ENCODE data around the gene ACO2.
A peak's percentile ranks its signal among the peaks of the same experiment; 100 is the strongest.
"Not testable (repeated sequence)": the region's sequence is repeated elsewhere in the genome, so short reads cannot be mapped to it uniquely, and the experiment has no call there.

Gene ACO2

DNA sequence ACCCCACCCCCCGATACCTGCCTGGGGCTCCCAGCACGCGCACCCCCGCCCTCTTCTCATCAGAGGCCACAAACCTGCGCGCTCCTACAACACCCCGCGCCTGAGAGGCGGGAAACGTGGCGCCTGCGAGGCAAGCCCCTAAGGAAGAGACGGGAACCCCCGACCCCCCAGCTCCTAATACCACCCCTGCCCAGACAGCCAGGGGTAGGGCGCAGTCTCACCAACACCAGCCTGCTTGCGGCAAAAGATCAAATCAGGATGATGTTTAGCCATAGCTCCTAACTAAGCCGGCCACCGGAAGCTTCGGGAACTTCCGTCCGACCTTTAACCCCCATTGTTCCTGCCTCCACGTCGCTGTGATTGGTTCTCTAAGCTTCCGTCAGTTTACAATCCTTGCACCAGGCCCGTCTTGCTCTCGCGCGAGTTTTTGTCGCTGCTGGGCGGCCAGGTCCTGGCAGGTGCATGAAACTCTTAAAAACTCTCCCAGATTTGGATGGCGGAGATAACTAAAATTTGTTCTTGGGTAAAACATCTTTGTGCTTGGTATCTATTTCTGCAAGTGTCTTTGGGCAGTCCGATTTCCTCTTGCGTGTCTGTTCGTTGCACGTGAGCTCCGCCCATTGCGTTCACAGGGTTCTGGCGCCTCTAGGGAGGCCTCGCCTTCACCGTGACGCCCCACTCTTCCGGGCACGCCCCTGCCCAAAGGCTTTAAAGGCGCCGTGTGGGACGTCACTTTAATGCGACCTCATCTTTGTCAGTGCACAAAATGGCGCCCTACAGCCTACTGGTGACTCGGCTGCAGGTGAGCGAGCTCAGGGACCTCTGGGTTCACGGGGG lies at the start of gene ACO2, which contains the start of gene PHF5A:
ACO2 (plus strand) TSS at position 737 of the 837 bp plus-strand sequence; CDS start at position 767, 30 bp downstream.
PHF5A (minus strand) TSS at position 312 of the 837 bp plus-strand sequence; CDS start at position 273, 39 bp downstream.
- peak; percentile 96 for DNase-seq

DNA sequence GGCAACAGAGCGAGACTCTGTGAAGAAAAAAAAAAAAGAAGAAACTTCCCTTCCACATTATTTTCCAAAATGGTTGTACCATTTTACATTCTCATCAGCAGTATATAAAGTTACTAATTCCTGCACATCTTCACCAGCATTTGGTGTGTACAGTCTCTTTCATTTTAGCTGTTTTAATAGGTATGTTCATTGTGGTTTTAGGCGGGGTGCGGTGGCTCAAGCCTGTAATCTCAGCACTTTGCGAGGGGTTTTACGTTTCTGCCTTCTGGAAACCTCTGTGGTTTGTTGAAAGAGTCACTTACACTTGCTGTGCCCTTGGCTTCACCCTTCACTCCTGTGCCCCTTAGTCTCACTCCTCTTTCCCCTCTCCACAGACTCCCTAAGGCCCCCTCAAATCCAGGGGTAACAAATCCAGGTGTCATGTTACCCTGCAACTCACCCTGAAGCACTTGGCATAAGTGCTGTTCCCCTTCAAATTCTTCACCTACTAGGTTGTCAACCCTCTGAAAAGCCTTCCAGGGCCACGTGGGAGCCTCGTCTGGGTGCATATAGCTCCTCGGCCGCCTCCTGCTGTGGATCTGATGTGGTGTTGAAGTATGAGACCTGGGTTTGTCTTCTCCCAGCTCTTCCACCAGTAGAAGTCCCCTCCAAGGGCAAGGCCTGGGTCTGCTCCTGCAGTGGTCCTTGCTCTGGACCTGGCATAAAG lies 43.1 kb upstream of the ACO2 start:
- DNase-seq = no peak

DNA sequence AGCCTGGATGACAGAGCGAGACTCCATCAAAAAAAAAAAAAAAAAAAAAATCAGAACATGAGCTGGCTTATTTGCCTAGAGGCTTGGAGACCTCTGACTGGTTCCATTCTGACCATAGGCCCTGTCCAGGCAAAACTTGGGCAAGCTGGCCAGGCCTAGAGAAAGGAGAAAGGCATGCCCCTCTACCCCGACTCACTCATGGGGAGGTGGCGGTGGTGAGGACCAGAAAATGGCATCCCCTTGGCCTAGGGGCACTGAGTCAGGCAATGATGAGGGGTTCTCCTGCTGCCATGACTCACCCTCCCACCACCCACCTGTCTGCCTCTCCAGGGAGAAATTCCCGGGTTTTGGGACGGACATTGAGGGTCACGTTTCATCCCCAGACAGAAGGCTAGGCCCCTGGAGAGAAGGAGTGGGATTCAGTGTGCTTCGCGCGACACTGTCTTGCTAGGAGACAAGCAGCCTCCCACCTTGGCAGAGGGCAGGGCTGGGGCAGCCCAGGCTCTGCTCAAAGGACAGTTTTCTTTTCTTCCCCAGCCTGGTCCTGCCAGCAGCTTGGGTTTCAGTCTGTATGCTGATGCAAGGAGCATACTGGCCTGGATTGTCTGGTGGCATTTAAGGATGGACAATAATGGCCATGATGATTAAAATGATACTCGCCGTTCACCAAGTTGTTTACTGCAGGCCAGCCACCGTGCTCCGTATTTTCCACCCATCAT lies 39.5 kb upstream of the ACO2 start:
- DNase-seq = no peak

DNA sequence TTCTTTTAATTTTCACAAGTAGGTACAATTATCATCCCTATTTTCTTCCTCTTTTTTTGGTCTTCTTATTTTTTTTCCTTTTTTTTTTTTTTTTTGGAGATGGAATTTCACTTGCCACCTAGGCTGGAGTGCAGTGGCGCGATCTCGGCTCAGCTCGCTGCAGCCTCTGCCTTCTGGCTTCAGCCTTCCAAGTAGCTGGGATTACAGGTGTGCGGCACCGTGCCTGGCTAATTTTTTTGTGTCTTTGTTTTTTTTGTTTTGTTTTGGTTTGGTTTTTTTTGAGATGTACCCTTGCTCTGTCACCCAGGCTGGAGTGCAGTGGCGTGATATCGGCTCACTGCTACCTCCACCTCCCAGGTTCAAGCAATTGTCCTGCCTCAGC lies 39.0 kb upstream of the ACO2 start:
- DNase-seq = no peak

DNA sequence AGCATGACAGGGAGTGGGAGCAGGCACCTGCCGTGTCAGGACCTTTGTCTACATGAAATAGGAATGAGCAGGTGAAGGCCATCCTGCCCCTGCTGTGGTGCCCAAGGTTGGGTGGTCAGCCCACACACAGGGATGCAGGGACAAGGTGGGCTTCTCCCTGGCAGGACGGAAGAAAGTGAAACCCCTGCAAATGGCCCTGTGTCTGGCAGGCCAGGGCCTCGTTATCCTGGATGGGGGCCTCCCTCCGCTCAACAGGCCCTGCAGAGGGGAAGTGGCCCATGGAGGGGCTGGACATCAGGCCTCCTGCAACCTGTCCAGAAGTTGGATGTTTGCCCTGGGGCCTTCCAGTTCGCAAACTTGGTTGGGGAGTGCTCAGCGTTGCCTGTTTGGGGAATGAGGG lies 37.3 kb upstream of the ACO2 start:
- no peak for DNase-seq

DNA sequence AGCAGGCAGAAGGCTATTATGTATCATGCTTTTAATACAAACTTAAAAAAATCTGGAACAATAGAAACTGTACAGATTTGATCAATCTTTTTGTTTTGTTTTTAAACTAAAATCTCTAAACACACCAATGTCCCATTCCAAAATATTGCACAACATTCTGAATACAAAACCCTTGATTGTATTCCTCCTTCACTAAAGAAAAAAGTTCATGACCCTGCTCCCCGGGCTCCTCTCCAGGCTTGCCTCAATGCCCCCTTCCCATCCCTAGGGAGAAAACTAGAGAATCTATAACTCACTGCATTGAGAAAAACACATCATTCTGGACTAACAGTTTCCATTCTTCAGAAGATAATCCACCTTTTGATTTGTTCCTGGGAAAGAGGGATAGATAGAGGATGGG lies 35.4 kb upstream of the ACO2 start:
- DNase-seq = not testable (repeated sequence)

DNA sequence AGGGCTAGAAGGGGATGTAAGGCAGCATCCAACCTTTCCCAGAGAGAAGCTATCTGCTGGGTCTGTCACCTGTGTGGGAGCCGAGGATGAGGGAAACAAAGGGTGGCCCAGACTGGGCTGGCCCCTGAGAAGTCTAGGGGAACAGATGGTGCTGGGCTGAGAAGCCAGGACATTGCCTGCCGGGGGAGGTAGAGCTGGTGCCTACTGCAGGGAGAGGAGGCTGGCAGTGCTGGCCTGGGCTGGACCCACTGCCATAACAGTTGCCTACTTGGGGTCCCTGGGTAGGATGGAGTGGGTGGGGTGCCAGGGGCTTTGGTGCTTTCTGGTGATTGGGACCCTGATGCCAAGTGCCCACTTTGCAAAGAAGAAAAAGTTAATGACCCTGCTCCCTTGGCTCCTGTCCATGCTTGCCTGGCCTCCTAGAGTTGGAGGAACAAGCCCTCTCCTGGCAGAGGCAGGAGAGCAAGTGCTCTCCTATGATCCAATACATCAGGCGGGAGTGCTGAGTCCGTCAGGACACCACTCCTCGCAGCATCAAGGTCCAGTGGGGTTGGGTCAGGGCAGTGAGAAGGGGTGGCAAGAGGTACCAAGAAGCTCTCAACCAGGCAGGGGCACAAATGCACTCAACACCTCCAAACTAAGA lies 34.4 kb upstream of the ACO2 start:
- DNase-seq = not testable (repeated sequence)

DNA sequence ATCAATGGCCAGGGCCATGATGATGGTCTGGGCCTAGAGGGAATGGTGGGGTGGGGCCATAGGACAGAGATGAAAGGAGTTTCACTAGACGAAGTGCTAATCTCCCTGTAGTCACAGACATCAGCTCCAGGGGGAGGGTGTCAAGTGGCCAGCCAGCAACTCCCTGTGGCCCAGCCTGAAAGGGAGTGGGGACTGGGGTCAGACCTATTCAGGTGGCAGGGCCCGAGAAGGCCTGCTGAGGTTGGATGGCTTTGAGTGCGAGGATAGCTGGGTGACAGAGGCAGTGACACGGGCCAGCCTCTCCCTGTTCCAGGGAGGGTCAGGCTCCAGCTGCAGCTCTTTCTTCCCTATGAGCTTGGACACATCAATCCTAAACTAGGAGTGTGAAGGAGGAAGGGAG lies 33.4 kb upstream of the ACO2 start:
- DNase-seq = no peak

DNA sequence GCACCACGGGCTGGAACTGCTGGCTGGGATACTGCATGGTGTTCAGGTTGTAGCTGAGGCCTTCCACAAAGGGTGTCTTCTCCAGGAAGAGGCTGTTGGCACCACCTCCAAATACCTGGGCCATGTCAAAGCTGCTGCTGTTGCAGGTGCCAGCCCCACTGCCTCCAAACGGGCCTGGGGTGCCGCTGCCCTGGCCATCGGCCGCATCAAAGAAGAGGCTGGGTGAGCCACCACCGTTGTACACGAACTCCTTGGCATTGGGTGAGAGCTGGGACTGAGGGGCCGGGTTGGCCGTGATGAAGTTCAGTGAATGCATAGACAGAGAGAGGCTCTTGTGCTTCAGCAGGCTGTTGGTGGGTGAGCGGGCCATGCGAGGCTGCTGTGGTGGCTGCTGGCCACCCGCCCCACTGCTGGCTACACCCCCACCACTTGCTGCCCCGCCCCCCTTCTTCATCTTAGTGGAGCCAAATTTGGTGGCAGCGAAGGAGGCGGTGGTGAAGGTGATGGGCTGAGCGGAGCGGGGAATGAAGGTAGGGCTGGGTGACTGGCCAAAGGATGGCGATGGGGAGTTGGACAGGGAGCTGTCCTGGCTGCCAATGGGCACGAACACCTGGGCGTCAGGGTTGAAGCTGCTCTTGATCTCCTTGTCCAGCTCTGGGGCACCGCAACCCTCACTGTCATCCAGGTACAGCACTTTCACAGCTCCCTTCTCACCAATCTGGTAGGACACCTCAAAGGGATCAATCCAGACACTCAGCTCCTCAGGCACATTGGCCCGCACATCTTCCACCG lies 32.4 kb upstream of the ACO2 start:
- DNase-seq = no peak

DNA sequence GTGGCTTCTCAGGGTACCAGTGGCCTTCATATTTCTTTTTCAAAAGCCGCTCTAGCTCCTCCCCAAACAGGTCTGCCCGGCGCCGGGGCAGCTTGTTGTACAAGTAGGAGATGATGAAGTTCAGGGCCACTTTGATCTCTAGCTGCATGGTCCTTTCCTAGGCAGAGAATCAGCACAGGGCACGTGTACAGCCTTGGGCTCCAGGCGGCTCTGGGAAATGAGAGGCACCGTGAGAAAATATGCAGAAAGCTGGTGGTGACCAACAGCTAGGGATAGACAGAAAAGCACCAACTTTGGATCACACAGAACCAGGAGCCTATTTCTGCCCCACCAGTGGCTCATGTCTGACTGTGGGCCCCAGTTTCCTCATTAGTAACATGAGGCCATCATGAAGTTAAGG lies 31.7 kb upstream of the ACO2 start:
- no peak for DNase-seq

DNA sequence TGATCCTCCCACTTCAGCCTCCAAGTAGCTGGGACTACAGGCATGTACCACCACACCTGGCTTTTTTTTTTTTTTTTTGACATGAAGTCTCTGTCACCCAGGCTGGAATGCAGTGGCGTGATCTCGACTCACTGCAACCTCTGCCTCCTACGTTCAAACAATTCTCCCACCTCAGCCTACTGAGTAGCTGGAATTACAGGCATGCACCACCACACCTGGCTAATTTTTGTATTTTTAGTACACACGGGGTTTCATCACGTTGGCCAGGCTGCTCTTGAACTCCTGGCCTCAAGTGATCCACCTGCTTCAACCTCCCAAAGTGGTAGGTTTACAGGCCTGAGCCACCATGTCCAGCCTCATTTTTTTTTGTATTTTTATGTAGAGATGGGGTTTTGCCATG lies 28.4 kb upstream of the ACO2 start:
- DNase-seq = not testable (repeated sequence)

DNA sequence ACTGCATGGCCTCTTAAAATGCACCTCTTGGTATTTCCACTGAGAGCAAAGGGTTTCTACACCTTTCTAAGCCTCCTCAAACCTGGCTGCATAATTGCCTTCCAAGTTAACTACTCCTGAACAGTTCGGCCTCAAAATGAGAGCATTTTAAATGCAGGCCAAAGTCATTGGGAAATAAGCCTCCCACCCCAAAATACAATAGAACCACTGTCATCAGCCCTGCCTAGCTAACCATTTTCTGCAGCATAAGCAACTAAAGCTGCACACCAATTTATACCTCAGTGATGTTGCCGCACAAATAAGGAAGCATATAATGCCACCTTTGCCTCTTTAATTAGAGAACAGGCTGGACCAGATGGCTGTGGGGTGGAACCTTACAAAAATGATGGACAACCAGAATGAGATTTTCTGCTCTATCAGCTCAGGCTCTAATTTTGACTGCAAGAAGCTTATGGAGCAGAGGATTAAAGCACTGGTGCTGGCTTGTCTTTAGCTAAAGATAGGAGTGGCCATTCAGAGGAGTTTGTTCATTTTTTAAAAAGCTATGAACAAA lies 26.6 kb upstream of the ACO2 start:
- DNase-seq = no peak

DNA sequence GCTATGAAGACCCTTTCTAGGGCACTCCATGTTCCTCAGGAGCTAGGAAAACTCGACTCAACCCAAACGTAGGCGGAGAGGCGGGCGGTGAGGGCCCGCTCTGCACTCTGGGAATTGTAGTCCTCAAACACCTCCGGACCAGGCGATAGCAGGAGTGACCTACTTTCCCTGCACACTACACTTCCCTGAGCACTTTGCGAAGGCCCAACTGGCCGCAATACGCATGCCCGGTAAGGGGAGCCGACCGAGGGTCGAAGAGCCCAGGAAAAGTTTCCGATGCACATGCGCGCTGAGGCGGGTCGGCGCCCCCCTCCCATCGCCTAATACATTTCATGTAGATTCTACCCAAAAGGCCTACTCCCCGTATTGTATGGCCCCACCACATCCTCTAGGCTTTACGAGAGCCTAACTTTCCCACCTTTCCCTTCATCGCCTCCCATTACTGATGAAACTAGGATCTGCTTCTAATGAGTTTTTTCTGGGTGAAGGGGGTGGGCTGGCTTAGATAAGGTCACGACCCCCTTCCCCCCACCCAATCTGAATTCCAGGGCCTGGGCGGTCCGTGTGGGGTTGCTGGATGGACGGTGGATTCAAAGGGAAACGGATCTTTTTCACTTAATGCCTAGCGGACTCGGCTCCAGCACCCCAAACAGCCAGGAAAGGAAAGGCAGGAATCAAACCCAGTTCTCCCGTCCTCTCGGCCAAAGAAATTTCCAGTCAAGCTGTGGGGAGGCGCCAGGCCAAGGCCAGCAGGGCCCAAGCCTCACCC lies 24.4 kb upstream of the ACO2 start:
- DNase-seq = peak; percentile 96

DNA sequence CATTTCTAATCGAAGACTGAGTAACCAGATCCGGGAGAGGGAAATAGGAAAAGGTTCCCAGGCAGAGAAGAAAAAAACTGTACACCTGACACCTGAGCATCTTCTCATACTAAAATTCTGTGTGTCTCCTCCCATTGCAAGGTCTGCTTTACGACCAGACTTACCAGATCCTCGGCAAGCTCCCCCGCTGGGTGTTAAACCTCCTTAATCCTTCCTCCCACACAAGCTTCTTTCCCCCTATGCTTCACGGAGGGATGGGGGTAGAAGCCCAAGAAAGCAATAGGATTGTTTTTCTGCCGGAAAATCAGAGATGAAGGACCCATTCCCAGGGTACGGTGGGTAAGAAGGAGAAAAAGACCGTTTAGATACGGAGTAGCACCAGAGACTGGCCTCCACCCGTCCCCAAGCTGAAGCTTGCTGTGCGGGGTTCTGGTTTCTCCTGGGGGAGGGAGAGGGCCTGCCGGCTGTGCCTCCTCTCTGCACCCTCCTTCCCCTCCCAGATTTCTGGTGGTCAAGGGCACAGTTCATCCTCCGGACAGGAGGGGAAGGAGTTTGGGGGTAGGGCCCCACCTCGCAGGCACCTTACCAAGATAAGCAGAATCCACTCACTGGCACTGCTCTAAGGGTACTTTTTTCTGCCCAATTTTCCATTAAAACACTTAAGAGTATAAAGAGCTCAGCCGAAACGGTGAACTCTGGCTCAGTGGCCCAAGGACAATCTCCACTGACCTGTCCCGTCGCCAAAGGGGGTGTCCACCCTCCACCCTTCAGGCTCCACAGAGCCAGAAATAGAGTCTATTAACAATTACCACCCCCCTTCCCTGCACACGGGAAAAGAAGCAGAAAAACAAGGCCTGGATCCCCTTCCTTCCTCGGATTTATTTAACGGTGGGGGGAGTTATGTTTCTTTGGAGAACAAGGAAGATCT lies 23.5 kb upstream of the ACO2 start:
- DNase-seq = no peak

DNA sequence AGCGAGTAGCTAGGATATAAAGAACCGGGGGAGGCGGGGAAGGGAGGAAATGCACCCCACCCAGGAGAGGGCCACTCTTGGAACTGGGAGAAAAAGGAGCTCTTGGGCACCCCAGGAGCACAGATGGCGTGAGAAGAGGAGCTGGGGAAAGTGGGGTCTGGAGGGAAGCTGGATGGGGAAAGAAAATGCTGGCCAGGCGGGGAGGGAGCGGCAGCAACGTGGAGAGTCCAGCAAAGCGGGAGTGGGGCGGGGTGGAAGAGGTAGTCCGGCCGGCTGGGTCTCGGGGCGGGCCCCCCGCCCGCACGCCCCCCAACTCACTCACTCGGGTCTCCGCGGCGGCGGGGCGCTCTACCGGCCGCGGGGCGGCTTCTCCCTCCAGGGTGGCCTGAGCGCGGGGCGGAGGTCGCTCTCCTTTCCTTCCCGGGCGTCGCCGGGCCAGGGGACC lies 22.8 kb upstream of the ACO2 start:
- DNase-seq = no peak

DNA sequence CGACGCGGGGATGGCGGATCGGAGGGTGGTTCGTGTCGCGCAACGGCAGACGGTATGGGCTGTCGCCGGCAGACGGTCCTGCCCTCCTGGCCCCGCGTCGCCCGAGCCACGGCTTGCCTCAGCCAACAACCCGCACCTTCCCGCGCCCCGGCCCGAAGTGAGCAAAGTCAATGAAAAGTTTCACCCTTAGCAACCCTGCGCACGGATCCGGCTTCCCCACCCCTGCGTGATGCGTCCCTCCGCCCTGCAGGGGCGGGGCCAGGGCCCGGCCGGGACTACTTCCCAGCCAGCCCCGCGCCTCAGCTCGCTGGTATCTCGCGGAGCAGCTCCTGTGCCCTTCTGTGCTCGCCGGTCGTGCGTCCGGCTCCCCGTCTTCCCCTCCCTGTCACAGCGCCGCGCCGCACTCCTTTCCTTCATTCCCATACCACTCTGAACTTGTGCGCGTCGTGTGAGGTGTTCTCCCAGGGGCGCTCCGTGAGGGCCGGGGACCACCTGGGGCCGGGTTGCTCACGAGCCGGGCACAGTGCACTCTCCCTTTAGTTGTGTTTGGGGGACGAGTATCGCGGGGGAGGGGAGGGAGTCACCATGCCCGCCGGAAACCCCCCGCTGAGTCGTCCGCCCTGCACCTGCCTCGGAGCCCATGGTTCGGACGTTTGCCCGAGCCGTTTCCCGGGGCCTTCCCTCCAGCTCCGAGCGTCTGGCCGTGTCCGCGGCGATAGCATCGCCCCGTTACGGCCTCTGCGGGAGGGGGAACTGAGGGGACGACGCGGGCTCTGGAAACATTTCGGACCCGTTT lies 22.1 kb upstream of the ACO2 start, which contains the start of gene TOB2:
TOB2 (minus strand) TSS at position 163 of the 796 bp plus-strand sequence. CDS start 9,456 bp downstream, outside the sequence.
- peak; percentile 92 for DNase-seq

DNA sequence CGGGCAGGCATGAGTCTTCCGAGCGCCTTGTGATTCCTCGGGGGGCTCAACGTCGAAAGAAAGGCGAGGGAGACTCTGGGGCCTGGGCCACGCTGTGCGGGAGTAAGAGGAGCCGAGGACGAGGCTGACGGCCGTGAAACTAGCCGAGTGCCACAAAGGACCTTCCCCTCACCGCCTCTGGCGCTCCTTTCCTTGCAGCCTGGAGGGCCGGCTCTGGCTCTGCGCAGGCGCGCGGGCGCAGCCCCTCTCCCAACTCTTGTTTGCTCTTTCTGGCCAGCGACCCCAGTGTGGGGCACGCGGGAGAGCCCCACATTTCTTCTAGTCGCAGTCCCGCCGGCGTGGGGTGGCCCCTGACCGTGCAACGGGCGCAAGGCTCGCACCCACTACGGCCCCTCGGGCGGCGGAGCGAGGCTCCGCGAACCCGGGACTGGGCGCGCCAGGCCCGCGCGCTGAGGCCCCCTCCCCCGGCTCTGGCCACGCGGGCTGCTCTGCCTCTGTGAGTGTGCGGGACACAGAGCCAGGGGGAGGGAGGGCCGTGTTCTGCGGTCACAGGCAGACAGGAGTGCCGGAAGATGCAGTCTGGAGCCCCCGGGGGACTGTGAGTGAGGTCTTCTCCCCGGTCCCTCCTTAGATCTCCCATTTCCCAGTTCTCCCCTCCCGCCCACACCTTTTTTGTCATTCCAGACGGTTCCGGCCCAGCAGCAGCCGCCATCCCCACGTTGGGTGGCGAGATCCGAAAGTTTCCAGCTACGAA lies 21.3 kb upstream of the ACO2 start:
- peak; percentile 49 for DNase-seq
